ENCODE results near the gene PDXK. TPM values are rescaled to one million over a fixed set of nuclear protein-coding genes. Genes with fewer than 3 reads are reported as not detected.

The PDXK gene
- total and polyA plus RNA-seq, 2 donors from 2014 or later: 122 to 210 TPM

- H3K4me1 ChIP-seq (ENCODE audit: control insufficient read depth in 2 of 3, insufficient read depth in 2 of 3, low read depth in 1 of 3, low read length in 3 of 3): no peaks in the 10 kb centered on the region
- TF ChIP-seq CTCF (IDR thresholded peaks at IDR 0.05; ENCODE audit: borderline replicate concordance, extremely low read depth, insufficient read depth): no peak
- no peak overlapping the region for H3K4me3 ChIP-seq (ENCODE audit: low read length in 3 of 3)
- FAIRE-seq: no peak
- H3K36me3 ChIP-seq (ENCODE audit: control insufficient read depth in 2 of 3, insufficient read depth in 3 of 3, low read length in 3 of 3): no peaks in the 10 kb centered on the region
- no peaks in the 10 kb centered on the region for H3K9me3 ChIP-seq (ENCODE audit: control insufficient read depth in 2 of 3, insufficient read depth in 1 of 3, low read length in 3 of 3)
- intact Hi-C loops (cut with DNase I): no loop called here
- no peak overlapping the region for H3K27ac ChIP-seq (ENCODE audit: low read depth in 2 of 2, low read length in 2 of 2)
- no peak overlapping the region for H3K9ac ChIP-seq (ENCODE audit: low read length in 3 of 3)
- no peak for DNase-seq
- no peaks in the 10 kb centered on the region for H3K27me3 ChIP-seq (ENCODE audit: control insufficient read depth, insufficient read depth, low read length)
Observed at GRCh38 chr21:43782431-43783097, 63.6 kb downstream of the PDXK start.

- Histone ChIP-seq H3K27ac (ENCODE audit: low read depth in 2 of 2, low read length in 2 of 2) (no peak overlapping the region), H3K9ac (ENCODE audit: low read length in 3 of 3) (no peak overlapping the region), H3K9me3 (ENCODE audit: control insufficient read depth in 2 of 3, insufficient read depth in 1 of 3, low read length in 3 of 3) (no peaks in the 10 kb centered on the region), H3K27me3 (ENCODE audit: control insufficient read depth, insufficient read depth, low read length) (no peaks in the 10 kb centered on the region), H3K36me3 (ENCODE audit: control insufficient read depth in 2 of 3, insufficient read depth in 3 of 3, low read length in 3 of 3) (no peaks in the 10 kb centered on the region), H3K4me1 (ENCODE audit: control insufficient read depth in 2 of 3, insufficient read depth in 2 of 3, low read depth in 1 of 3, low read length in 3 of 3) (no peaks in the 10 kb centered on the region), H3K4me3 (ENCODE audit: low read length in 3 of 3) (no peak overlapping the region)
- intact Hi-C loops (cut with DNase I): no loop called here
- FAIRE-seq (no peak), DNase-seq (no peak)
- no peak for TF ChIP-seq CTCF (IDR thresholded peaks at IDR 0.05; ENCODE audit: borderline replicate concordance, extremely low read depth, insufficient read depth)
Observed at GRCh38 chr21:43783098-43783700, 64.3 kb downstream of the PDXK start.

GRCh38 chr21:43785134-43785533 lies 66.2 kb downstream of the PDXK start:
- Histone ChIP-seq H3K27me3 (ENCODE audit: control insufficient read depth, insufficient read depth, low read length) (no peaks in the 10 kb centered on the region), H3K27ac (ENCODE audit: low read depth in 2 of 2, low read length in 2 of 2) (no peak overlapping the region), H3K4me3 (ENCODE audit: low read length in 3 of 3) (no peak overlapping the region), H3K9ac (ENCODE audit: low read length in 3 of 3) (no peak overlapping the region), H3K4me1 (ENCODE audit: control insufficient read depth in 2 of 3, insufficient read depth in 2 of 3, low read depth in 1 of 3, low read length in 3 of 3) (peaks cover 0 to 3% (median 2%) of the 10 kb centered on the region in 3 donors), H3K36me3 (ENCODE audit: control insufficient read depth in 2 of 3, insufficient read depth in 3 of 3, low read length in 3 of 3) (no peaks in the 10 kb centered on the region), H3K9me3 (ENCODE audit: control insufficient read depth in 2 of 3, insufficient read depth in 1 of 3, low read length in 3 of 3) (no peaks in the 10 kb centered on the region)
- intact Hi-C loops (cut with DNase I): no loop called here
- DNase-seq: no peak
- no peak for TF ChIP-seq CTCF (IDR thresholded peaks at IDR 0.05; ENCODE audit: borderline replicate concordance, extremely low read depth, insufficient read depth)
- FAIRE-seq: no peak

All from kidney (tissue), 14 donors.